ENCODE measurements around the gene KIDINS220.

DNA sequence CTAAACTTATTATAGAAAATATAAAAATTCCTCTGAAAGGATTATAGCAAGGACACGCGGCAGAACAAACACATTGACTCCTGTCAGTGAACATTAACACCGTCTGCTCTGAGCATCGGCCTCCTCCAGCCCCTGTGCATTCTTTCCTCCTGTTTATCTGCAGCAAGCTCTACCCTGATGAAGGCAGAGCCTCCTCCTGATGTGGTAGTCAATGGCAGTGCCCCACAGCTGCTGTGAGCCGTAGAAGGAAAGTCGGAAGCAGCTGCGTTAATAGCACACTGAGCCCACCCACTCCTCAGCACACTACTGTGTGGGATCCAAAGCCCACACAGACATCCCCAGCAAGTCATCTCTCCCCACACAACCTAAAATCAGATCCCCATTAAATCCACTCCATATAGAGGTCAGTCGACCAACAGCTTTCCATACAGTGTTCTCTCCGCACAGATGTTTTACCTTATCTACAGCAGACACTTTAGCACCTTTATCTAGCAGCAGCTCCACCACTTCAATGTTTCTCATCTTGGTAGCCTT is 41.0 kb downstream of the KIDINS220 start:
- TF ChIP-seq, protein P1, sequence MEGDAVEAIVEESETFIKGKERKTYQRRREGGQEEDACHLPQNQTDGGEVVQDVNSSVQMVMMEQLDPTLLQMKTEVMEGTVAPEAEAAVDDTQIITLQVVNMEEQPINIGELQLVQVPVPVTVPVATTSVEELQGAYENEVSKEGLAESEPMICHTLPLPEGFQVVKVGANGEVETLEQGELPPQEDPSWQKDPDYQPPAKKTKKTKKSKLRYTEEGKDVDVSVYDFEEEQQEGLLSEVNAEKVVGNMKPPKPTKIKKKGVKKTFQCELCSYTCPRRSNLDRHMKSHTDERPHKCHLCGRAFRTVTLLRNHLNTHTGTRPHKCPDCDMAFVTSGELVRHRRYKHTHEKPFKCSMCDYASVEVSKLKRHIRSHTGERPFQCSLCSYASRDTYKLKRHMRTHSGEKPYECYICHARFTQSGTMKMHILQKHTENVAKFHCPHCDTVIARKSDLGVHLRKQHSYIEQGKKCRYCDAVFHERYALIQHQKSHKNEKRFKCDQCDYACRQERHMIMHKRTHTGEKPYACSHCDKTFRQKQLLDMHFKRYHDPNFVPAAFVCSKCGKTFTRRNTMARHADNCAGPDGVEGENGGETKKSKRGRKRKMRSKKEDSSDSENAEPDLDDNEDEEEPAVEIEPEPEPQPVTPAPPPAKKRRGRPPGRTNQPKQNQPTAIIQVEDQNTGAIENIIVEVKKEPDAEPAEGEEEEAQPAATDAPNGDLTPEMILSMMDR (IDR thresholded peaks at IDR 0.05; ENCODE audit: insufficient read depth, low read depth, low read length), result no peak
- TF ChIP-seq EZH2 (IDR thresholded peaks at IDR 0.05; ENCODE audit: insufficient read depth, low read length), result no peak
